Neural progenitor cell (in vitro differentiated cells): ENCODE results near the gene SPDYE5.
"Not testable (repeated sequence)": the region's sequence is repeated elsewhere in the genome, so short reads cannot be mapped to it uniquely, and the experiment has no call there.

ENCODE experiments used
- EZH2 ChIP-seq: fragments of 200-600 bp; sonication (generic); IDR thresholded peaks from 2 replicates; pipeline ENCODE4 v1.6.1; 2017; ENCODE audit warnings: antibody characterized with exemption, mild to moderate bottlenecking, moderate library complexity
- TF ChIP-seq, protein P1 (sequence below): fragments of 200-600 bp; sonication (generic); IDR thresholded peaks from 2 replicates; pipeline ENCODE4 v1.5.1; 2017; ENCODE audit warnings: antibody characterized with exemption, mild to moderate bottlenecking

DNA sequence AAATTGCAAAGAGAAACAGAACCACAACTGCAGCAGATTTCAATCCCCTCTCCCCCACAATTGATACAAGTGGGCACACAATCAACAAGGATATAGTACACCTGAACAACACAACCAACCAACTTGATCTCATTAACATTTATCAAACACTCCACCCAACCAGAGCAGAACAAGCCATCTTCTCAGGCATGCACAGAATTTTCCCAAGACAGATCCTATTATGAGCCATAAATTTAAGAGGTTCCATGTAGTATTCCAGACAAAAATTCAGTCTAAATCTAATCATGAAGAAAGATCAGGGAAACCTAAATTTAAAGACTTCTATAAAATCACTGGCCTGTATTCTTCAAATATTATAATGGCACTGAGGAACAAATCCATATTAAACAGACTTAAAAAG is 29.6 kb downstream of the SPDYE5 start:
- TF ChIP-seq, protein P1, sequence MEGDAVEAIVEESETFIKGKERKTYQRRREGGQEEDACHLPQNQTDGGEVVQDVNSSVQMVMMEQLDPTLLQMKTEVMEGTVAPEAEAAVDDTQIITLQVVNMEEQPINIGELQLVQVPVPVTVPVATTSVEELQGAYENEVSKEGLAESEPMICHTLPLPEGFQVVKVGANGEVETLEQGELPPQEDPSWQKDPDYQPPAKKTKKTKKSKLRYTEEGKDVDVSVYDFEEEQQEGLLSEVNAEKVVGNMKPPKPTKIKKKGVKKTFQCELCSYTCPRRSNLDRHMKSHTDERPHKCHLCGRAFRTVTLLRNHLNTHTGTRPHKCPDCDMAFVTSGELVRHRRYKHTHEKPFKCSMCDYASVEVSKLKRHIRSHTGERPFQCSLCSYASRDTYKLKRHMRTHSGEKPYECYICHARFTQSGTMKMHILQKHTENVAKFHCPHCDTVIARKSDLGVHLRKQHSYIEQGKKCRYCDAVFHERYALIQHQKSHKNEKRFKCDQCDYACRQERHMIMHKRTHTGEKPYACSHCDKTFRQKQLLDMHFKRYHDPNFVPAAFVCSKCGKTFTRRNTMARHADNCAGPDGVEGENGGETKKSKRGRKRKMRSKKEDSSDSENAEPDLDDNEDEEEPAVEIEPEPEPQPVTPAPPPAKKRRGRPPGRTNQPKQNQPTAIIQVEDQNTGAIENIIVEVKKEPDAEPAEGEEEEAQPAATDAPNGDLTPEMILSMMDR = not testable (repeated sequence)
- not testable (repeated sequence) for TF ChIP-seq EZH2
